ENCODE results near the gene CASP5.

Gene CASP5

GRCh38 chr11:104964247-104964646 is 58.7 kb downstream of the CASP5 start:
- no peak for DNase-seq

GRCh38 chr11:104962852-104963251 is 60.1 kb downstream of the CASP5 start:
- no peak for DNase-seq

DNA sequence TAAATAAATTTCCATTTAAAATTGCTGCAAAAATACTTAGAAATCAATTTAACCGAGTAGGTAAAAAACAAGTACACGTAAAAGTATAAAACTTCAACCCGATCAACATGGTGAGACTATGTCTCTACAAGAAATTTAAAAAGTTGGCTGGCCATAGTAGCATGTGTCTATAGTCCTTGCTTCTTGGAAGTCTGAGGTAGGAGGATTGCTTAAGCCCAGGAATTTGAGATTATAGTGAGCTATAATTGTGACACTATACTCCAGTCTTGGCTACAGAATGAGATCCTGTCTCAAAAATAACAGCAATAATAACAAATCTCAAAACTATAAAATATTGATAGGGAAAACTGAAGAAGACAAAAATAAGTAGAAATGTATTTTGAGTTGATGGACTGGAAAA is 65.7 kb downstream of the CASP5 start:
- DNase-seq = no peak

DNA sequence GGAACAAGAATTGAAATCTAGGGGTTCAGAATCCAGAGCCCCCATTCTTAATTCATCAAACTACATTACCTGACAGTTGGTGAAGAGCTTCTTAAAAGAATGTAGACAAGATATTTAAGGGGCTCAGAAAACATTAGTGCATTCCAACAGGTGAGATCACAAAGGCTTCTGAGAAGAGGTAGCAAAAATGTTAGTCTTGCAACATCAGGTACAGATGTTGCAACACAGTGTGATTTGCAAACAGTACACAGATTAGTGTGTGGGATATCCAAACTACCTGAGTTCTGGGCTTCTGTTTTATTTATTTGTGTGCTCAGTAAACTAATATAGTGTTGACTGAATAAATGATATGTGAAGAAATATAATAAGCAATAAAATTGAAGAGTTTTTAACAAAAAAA is 66.4 kb downstream of the CASP5 start:
- DNase-seq = no peak

DNA sequence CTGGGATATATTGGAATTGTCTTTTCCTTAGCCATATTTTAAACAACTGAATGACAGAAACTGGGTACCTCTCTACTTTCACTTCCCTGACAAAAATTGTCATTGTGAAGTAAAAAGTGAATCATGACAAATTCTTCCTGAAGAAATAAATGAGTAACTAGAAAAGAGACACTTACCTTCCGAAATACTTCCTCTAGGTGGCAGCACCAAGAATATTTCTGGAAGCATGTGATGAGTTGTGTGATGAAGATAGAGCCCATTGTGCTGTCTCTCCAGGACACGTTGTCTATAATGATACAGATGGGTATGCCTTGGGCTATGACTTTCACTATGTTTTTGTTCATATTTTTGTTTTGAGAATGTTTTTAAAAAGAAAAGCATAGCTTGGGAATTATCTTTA is 76.1 kb downstream of the CASP5 start:
- peak; percentile 8 for DNase-seq

All from NCI-H2029 (cell line).